Fibroblast of peridontal ligament (primary cell): ENCODE data around the gene CHRNB4.
"Not testable (repeated sequence)": the region's sequence is repeated elsewhere in the genome, so short reads cannot be mapped to it uniquely, and the experiment has no call there.

Experiments
- DNase-seq: peaks from one replicate; pipeline ENCODE4 v3.0.0-alpha.2; 2010; ENCODE audit errors: extremely low read depth

Gene CHRNB4, protein sequence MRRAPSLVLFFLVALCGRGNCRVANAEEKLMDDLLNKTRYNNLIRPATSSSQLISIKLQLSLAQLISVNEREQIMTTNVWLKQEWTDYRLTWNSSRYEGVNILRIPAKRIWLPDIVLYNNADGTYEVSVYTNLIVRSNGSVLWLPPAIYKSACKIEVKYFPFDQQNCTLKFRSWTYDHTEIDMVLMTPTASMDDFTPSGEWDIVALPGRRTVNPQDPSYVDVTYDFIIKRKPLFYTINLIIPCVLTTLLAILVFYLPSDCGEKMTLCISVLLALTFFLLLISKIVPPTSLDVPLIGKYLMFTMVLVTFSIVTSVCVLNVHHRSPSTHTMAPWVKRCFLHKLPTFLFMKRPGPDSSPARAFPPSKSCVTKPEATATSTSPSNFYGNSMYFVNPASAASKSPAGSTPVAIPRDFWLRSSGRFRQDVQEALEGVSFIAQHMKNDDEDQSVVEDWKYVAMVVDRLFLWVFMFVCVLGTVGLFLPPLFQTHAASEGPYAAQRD

DNA sequence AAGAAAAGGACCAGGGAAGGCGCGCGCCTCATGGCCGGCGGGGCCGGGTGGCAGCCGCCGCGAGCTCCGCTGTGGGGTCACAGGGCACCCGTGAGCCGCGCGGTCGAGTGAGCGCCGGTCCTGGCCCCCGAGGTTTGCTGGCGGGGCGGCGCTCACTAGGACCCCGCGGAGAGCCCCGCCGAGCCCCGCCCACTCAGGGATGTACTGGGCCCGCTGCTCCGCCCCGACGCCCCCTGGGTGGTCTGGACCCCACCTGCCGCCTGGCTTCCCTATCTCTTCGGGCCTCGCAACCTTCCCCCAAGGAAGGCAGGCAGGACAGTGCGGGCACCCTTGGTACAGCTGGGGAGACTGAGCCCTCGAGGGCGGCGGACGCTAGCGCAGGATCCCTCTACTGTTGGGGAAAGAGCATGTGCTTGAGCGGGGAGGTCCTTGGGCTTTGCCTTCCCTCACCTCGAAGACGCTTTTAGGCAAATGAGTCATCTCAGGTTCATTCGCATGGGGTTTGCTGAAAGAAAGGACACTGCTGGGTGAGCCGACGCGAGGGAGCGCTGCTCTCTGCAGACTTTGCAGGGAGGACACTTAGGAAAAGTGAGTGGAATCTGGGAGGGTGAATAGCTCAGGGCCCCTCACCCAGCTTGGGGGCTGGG is at the start of gene CHRNB4:
TSS of gene CHRNB4 (minus strand) at position 109 of the 647 bp plus-strand sequence. CDS start at position 32, 77 bp downstream.
- DNase-seq: no peak

DNA sequence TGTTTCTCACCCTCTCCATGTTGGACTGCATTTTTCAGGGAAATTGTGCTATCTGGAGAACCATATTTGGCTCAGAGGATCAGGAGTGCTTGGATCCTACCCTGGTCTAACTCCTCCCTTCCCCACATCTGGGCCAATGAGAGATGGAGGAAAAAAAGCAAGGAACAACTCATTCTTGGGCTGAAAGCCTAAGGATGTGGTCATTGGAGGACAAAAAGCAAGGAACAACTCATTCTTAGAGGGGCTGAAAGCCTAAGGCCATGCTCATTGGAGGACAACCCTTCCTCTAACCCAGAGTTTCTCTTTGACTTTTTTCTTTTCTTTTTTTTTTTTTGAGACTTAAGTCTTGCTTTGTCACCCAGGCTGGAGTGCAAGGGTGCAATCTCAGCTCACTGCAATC is 48.6 kb upstream of the CHRNB4 start:
- DNase-seq: no peak

DNA sequence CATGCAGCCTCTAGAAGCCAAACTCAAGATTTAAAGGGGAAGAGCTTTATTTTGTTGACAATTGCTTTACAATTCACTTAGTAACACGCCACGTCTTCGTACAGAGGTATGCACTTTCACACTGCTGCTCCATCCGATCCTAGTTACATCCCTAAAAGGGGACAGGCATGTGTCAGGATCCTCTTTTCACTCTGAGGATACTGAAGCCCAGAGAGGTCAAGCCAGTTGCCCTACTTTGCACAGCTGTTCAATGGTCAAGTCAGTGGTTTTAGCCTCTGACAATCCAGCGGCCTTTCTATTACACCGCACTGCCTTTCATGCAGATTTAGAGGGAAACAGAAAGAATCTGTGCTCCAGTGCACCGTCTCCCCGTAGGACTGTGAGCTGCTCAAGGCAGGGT is 44.9 kb upstream of the CHRNB4 start:
- no peak for DNase-seq

DNA sequence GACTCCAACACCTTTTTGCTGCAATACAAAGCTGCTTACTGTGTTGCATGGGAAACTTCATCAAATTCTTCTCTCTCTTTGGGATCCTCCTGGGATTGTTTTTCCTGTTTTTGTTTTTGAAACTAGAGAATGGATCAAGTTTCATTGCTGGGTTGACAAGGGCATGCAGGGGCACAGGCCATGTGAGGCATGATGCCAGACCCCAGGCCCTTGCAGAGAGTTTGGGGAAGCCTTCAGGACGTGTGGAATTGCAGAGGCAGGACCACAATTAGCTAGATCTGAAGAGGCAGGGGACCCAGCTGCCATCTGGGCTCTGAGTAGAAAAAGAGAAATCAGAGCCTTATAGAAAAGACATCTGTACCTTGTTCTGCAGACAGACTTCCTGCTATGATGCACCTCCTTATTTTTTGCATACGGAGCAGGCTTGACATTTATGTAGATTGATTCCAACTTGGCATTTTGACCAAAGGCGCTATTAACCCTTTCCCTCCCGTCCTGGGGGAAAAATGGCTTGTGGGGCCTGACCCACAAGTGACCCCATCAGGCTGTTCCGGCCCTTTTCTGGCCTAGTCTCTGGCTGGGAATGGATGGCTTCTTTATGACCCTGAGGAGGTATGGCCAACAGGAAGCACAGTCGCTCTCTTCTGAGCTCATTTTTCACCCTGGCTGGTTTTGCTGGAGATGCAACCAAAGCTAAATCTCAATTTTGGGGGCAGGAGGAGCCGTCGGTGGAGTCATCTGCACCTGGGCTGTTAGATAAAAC is 44.3 kb upstream of the CHRNB4 start:
- DNase-seq: no peak

DNA sequence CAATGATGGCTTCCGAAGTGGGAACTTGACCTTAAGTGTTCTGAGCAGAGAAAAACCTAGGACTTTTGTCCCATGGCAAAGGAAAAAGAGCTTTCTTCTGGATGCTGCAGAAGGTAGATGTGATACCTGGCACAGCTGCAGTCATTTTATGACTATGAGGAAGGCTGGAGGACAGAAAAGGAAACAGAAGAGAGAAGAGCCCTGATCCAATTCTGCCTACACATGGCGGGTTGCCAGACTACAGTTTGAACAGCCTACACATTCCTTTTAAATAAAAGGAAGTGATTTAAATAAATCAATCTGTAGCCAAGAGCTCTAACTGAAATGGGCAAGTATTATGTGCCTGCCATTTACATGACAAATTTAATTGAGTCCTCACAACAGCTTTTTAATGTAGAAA is 43.6 kb upstream of the CHRNB4 start:
- DNase-seq: no peak

DNA sequence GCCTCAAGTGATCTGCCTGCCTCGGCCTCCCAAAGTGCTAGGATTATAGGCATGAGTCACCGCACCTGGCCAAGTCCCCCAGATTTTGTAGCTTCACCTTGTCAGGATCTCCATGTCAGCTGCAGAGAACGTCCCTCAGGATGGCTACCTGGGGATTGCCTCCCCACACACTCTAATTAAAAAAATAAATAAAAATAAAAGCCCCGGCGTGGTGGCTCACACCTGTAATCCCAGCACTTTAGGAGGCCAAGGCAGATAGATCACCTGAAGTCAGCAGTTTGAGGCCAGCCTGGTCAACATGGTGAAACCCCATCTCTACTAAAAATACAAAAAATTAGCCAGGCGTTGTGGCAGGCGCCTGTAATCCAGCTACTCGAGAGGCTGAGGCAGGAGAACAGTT is 42.6 kb upstream of the CHRNB4 start:
- DNase-seq: not testable (repeated sequence)

DNA sequence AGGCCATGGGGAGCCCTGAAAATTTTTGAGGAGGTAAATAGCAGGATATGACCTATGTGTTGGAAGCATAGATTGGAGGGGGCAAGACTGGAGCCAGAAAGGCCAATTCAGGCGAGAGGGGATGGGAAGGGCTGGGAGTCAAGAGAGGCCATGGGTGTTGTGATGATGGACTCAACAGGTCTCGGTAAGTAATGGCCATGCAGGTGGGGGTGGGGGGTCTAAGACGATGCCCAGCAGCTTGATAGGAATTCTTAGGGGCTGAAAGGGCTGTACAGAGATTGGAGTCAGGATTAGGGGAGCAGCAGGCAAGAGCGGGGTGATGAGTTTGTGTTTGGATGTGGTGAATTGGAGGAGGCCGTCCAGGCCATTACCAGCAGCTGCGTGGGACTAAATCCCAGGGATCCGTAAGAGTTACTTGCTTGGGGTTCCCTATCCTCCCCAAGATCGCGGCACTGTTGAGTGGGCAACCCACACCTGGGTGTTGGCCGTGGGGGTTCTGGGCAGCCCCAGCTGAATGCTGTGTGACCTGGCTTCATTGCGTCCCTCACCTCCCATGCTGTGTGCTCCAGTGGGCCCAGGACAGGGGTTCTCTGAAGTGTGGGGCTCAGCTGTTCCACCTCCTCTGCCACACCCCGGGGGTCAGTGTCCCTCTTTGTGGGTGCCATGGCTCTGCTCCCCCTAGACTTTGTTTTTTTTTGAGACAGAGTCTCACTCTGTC is 41.8 kb upstream of the CHRNB4 start:
- no peak for DNase-seq

DNA sequence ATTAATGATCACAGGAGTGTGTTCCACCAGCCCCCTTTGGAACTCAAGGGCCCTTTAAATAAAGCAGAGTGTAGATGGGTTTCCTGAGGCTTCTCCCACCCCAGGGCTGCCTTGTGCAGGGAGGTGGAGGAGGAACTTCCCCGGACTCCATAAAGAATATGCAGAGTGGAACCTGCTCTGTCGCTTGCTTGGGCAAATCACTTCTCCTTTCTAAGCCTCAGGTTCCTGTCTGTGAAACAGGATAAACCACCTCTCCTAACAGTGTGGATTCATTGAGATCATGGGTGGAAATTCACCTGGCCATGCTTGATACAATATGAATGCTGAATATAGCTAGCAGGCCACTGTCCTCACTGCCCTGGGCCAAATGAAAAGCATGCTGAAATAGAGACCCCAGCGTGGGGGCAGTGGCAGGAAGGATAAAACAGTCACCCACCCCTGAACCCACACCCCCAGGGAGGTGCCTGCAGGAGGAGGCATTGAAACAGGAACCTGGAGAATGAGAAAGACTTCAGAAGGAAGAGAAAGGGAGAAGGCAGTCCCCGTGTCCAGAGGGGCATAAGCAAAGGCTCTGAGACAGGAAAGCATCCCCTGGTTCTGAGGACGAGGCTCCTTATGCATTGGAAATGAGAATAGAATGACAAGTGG is 41.1 kb upstream of the CHRNB4 start:
- DNase-seq: no peak

DNA sequence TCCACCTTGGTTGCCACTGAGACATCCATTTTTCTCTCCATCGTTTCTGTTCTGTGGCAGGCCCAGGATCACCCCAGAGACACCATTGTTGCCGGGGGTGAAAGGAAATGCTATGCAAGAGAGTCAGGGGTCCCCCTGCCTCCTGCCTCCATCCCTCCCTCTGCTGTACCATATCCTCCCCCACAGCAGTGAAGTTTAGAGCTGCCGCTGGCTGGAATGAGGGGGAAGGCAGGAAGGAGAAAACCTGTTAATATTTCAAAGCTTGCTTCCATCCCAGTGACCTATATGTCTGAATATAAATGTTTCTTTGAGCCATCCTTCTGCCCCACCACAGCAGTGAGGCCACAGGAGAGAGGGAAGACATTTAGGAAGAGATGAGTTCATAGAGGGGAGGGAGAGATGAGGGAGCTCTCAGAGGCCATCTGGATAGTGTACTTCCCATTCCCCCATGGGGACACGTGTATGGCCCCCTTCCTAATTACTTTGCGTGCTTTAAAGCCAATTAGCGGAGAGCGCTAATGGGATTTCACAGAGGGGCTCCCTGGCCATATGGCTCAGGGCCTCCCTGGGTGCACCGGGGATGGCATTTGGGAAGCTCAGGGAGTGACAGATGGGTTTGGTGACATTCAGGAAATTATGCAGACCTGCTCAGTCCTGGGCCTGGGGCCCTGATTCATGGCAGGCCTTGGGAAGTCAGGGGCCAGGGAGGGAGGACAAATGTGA is 40.4 kb upstream of the CHRNB4 start:
- DNase-seq: no peak

DNA sequence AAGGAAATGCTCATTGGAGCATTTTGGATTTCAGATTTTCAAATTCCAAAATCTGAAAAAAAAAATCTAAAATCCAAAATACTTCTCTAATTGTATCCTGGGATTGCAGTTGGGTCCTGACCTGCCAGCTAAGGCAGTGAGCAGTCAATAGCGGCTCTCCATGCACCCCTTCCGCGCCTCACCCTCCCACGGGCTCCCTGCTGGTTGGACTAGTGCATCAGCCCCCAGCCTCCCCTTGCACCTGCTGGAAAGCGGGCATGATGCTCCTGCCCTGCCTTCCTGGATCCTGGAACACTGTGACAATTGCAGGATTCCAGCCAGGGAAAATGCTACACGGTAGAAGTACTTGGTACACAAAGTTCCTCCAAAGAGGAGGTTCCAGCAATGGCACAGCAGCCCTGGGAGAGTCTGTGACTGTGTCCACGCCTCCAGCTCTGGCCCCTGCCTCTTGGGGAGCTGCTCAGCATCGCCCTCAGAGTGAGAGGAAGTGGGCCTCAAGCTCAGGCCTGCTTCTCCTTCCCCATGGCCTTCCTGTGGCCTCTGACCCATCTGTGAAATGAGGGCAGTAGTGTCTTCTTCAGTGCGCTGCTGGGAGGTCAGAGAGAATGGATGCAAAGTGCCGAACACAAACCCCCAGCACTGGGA is 39.5 kb upstream of the CHRNB4 start:
- DNase-seq: no peak

DNA sequence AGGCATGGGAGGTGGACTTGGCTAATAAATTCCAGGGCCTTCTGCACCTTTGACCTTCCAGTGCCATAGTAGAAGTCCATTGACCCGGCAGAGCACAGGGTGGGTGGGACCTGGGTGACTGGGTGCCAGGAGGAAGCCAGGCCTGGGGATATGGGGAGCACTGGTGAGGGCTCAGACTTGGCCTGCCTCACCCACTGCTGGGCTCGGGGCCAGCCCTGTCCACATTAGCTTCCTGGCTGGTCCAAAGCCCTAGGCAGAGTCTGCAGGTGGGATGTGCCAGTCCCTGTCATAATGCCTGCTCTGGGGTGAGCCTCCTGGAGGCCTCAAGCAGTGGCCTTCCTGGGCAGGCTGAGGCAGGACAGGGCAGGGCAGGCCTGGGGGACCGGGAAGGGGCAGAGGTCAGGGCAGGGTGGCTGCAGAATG is 38.1 kb upstream of the CHRNB4 start:
- no peak for DNase-seq

DNA sequence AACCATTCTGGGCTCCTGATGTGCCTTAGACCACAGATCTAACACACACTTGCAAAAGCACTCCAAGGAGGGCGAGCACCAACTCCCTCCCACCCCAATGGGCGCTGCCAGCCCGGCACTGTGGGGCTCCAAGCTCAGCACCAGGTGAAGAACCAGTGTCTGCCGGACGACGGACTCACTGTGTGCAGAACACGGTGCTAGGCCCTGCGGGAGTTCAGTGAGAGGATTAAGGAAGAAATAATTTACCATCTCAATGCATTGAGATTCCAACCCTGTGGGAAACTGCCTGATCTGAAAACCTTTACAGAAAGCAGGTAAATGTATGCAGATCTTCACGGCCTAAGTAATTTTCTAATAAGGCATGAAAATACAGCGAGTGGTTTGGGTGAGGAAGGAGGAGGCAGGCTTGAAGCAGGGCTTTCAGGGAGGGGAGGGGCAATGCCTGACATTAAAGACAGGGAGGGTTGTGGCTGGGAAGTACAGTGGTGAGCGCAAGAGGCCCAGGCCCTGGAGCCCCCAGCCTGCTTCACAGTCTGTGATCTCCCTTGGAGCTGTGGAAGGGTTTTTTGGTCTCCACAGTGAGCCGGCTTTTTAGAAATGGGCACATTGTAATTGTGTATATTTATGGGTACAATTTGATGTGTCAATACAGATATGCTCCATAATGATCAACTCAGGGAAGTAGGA is 35.6 kb upstream of the CHRNB4 start:
- DNase-seq: no peak

DNA sequence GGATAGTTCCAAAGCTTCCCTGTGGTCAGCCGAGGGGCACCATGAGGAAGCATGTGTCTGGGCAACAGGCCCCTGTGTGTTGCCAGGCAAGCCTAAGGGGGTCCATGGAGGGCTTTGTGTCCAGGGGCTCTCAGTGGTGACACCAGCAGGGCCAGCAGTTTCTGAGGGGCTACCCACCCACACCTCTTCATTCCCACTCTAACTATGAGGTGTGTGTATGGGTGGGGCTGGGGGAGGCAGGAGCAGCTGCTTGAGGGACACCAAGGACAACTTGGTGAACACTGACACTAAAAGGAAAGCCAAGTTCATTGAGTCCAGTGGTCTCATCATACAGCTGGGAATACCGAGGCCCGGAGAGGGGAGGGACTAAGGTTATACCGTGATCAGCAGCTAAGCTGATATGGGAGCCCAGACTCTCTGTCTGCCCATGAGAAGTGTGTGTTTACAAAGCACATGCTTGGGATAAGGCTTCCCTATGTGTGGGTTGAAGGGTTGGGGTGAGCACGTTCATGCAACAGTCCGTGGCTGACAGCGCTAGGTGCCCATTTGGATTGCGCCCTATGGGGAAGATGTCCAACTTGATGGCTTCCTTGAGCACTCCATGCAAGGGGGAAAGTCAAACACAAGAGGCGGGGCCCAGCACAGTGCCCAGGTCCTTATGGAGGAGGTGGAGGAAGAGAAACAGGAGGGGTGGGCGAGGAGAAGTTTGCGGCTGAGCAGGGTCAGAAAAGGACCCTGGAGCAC is 34.8 kb upstream of the CHRNB4 start:
- DNase-seq: no peak

DNA sequence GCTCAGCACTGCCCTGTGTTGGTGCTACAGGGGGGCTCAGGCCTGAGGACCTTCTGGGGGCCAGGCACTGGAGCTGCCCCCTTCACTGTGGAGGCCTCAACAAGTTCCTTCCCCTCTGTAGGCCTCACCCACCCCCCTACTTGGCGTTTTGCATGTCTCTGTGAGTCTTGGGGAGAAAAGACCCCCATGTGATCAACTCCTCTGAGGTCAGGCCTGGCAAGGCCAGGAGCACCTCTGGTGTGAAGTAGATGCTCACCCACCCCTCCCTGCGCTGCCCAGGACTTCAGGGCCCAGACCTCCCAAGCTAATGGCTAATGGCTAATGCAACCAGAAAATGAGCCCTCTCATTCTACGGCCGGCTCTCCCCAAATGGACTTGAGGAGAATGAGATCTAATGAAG is 34.2 kb upstream of the CHRNB4 start:
- DNase-seq: no peak

DNA sequence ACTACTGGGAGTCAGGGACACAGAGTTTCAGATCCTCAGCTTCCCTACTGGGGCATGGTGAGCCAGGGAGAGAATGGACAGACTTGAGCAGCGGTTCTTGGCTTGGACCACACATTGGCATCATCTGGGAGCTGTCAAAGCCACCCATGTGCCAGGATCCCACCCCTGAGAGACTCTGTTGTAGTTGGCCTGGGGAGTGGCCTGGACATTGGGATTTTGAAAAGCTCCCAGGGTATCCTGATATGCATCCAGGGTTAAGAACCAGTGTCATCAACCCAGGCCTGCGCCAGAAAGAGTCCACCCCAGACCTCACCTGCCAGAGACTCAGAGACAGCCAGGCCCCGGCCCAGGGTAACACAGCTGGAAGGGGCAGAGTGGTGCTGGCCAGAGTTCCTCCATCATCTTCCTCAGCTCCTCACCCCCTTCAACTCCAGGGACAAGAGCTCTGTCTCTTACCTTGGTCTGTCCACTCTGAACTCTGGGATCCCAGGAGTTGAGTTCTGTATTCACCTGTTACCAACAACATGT is 33.0 kb upstream of the CHRNB4 start:
- DNase-seq: no peak

DNA sequence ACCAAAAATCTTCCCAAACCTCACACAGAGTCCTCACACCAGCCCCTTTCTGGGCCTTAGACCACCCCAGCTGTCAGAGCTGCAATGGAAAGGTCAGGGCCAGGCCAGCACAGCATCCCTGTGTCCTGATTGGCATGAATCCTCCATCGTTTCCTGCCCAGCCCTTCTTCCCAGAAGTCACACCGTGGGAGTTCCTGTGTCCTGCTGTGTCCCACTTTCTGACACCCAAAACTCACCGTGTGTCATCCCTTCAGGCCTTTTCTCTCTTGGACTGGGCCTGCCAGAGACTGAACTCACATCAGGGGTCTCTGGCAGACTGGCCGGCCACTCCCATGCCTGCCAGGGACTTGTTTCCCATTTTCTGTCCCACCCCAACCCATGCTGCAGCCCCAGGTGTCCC is 32.5 kb upstream of the CHRNB4 start:
- no peak for DNase-seq

DNA sequence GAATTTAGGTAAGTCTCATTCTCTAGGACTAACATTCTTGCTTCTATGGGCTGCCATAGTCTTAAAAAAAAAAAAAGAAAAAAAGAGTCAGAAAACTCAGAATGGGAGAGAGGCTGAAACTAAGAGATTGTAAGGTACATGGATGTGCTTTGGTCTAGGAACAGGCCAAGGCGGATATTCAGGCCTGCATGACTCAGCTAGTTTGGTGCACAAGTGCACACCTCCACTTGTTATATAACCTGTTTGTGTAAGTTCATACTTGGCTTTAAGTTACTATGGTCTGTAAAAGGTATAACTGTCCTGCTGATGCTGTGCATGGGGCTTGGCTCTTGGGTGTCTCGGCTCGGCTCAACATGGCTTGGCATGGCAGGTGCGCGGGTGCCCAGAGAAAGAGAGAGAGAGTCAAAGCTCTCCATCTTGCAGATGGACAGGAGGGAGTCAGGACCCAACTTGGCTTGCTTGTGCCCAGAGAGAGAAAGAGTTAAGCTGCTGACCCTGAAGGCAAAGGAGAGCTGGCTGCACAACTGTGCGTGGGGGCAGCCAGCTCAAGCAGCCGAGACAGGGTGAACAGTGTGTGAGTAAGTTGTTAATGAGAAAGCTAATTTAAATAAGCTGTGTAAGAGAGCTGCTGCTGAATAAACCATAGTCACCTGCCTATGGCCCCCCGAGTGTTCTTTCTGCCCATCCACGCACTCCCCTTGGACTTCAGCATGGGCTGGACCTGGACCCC is 31.4 kb upstream of the CHRNB4 start:
- DNase-seq: no peak
